ENCODE data around the gene CPEB3.
"Not testable (repeated sequence)": the region's sequence is repeated elsewhere in the genome, so short reads cannot be mapped to it uniquely, and the experiment has no call there.

CPEB3 gene

DNA sequence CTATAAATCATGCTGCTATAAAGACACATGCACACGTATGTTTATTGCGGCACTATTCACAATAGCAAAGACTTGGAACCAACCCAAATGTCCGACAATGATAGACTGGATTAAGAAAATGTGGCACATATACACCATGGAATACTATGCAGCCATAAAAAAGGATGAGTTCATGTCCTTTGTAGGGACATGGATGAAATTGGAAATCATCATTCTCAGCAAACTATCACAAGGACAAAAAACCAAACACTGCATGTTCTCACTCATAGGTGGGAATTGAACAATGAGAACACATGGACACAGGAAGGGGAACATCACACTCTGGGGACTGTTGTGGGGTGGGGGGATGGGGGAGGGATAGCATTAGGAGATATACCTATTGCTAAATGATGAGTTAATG is 149.7 kb downstream of the CPEB3 start:
- not testable (repeated sequence) for DNase-seq

DNA sequence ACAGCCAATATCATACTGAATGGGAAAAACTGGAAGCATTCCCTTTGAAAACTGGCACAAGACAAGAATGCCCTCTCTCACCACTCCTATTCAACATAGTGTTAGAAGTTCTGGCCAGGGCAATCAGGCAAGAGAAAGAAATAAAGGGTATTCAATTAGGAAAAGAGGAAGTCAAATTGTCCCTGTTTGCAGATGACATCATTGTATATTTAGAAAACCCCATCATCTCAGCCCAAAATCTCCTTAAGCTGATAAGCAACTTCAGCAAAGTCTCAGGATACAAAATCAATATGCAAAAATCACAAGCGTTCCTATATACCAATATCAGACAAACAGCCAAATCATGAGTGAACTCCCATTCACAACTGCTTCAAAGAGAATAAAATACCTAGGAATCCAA is 156.8 kb downstream of the CPEB3 start:
- DNase-seq, result not testable (repeated sequence)

DNA sequence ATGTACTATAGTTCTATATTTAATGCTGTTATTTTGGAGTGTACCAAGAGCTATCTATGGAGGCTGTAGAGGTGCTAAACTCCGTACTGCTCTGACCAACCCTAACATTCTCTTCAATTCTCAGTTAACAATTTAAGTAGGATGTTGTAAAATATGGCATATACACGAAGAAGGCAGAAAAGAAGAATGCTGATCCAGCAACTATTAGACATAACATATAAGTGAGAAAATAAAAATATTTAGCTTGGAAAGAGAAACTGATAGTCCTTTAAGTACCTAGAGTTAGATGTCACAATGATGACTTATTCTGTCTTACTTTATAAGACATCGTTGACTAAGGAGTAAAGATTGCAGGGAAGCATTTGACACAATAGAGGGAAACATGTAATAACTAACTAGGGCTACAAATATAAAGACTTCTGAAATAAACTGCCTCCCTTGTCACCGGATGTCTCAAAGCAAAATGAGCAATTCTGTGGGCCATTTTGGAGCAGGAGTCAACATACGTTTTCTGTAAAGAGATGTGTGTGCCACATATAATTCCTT is 159.5 kb downstream of the CPEB3 start:
- no peak for DNase-seq

DNA sequence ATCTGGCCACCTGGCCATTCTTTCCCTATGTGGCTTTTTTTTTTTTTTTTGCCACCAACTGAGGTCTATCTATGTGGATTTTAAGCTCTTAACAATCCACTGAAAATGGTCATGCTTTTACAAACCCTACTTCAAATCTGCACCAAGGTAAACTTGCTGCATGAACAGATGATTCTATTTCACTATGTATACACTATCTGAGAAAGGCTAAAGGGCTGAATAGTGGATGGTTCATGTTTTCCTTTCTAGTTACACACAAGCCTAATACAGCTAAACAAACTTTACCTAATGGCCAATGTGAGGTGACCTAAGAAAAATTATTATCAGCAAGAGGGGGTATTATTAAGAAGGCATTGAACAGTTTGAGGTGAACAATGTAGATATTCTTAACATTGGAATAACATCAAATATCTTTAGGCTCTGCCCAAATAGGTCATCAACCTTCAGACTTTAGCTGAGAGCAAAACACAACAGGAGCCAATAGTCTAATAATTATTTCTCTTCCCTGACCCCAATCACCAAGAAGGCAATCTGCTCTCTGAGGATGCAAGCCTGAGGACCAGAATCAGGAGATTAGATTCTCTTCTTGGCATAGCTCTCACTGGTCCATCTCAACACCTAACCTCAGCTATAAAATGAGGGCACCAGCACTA is 160.1 kb downstream of the CPEB3 start:
- no peak for DNase-seq

DNA sequence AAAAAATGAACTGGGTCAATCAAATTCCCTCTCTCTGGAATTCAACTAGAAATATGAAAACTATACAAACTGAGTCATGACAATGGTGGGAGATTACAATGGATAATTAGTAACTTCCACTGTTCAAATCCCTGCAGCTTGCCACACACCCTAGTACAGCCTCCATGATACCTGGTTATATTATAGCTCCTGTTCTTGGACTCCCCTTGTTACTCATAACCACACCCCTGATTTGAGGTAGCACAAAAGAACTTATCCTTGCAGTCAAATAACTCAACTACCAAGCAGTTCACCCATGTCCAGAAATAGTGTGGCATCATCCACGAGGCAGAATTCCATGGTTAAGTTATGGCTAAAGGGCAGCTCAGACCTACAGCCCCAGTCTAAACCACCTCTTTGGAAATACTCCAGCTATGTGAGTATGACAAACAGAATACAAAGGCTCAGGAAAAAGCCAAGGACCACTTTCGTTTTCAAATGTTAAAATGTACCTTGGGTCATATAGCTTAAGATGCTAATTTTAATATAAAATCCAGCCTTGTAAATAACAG is 164.7 kb downstream of the CPEB3 start:
- no peak for DNase-seq

DNA sequence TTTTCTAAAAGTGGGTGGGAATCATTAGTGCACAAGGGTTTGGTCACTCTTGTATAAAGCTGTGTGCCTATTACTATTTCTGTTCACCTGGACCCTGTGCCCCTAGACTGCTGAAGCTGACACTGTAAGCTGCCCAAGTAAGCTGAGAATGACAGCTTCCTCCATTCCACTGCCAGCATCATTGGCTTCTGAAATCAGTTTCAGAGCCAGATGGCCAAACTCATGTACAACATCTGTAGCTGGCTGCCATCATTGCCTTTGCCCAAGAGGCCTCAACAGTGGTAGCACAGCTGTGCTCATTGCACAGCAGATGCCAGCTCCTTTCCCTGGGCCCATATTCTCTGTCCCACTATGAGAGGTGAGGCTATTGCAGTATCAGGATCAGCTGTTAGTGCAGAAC is 165.7 kb downstream of the CPEB3 start:
- DNase-seq, result no peak

DNA sequence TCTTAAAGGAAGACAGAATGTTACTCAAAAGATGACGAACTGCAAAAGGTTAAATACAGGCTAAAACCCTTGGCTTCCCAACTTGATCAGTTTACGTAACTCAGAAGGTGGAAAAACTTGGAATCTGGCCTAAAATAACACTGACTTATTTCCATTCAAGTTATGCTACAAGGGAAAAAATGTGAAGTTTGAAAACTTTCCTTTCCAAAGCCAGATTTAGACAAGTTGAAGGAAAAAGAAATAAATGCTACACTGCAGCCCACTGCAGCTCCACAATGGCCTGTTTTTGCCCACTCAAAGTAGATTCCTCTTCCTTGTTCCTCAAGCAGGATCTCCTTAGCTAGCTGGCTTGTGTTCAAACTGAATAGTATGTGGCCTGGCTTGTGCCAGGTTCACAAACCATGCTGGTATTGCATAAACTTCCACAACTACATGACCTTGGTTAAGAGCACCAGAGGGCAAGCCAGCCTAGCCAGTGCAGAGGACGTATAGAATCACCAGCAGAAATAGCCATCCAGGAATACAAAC is 166.2 kb downstream of the CPEB3 start:
- DNase-seq, result no peak

DNA sequence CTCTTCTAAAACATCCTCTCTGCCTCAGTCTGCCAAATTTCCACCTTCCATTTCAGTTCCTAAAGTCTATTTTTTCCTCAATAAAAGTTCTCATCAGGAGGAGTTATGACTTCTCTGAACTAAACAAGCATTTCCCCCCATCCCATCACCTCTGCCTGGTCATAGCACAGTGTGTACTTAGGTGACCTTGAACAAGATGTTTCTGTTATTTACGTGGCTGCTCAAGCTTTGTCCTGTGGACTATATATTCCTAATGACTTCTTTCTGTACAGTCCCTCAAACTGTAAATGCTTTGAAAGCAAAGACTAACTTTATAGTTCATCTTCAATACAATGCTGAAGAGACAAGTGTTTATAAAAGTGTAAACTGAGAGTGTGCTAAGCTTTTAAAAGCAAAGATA is 166.9 kb downstream of the CPEB3 start:
- DNase-seq, result no peak

DNA sequence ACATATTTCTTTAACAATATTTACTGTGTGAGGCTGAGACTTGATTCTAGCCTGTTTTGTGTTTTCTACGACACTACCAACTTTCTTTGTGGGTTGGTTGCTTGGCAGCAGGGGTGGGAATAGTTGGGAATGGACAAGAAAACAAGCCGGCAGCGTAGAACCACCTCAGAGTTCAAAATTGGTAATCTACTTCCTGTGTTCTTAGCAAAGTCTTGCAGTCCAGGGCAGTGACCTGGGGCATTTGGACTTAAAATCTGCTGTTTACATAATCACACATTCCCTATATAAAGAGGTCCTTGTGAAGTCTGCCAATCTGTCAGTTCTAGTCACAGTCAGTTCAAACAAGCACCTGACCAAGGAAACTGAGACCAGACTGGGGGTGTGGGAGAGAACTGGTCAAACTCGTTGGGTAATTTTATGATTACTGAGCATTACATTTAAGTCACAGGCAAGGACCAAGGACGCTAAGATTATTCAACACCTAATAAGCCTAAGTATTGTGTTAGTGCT is 167.9 kb downstream of the CPEB3 start:
- no peak for DNase-seq

DNA sequence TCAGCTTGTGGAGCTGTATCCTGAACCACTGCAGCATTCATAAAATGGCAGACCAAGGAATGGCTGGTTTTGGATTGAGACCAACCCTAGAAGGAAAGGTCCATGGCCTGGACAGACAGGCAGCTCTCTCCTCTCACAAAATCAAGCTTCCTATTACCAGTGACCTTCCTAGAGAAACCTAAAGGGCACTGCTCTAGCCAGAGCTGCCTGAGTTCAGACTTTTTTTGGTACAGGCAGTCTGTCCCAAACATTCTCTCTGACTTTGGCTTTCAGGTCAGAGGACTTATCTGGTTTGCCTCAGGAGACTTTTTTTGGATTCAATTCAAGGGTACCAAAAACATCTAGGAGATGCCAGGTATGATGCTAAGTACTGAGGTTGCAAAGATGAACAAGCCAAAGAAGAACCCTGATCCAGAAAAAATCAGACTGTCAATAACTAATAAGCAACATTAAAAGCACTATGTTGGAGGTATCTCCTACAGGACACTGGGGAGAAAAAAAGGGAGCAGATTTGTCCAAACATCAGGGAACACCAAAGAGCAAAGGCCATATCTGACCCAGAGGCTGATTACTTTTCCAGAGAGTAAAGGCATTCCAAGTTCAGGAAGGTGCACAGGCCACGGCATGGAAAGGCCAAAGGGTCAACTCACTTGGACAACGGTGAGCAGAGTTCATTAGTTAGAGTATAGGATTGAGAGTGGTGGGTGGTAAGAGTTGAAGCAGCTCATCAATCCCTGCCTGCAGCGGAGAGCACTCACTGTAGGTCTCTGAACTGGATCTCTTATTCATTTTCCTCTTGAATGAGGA is 169.0 kb downstream of the CPEB3 start:
- no peak for DNase-seq

DNA sequence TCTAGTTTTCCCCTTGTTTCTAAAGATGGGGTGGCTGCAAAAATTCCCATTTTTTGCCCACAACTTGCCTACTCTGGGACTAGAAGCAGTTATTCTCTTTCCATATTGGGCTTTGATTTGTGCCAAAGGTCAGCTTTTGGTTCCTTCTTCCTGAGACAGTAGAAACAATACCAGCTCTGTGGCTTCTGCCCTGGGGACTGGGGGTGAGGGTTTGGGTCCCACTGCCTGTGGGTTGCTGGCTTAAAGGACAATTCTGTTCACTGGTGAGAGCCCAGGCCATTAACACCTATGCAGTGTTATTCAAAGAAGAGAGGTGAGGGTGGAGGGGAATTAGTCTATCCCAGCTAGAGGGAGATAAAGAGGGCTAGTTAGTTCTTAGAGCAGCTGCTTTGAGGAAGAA is 171.5 kb downstream of the CPEB3 start:
- DNase-seq, result no peak

DNA sequence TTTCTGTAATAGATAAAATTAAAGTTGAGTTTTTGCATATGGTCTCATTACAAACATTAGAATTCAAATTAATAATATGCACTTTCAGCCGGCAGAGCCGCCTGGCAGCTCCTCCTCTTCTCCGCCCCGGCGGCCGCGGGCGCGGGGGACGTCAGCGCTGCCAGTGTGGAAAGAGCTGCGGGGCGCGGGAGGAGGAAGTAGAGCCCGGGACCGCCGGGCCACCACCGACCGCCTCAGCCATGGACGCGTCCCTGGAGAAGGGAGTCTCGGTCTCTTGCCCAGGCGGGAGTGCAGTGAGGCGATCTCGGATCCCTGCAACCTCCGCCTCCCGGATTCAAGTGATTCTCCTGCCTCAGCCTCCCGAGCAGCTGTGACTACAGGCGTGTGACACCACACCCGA is 176.0 kb downstream of the CPEB3 start:
- not testable (repeated sequence) for DNase-seq

DNA sequence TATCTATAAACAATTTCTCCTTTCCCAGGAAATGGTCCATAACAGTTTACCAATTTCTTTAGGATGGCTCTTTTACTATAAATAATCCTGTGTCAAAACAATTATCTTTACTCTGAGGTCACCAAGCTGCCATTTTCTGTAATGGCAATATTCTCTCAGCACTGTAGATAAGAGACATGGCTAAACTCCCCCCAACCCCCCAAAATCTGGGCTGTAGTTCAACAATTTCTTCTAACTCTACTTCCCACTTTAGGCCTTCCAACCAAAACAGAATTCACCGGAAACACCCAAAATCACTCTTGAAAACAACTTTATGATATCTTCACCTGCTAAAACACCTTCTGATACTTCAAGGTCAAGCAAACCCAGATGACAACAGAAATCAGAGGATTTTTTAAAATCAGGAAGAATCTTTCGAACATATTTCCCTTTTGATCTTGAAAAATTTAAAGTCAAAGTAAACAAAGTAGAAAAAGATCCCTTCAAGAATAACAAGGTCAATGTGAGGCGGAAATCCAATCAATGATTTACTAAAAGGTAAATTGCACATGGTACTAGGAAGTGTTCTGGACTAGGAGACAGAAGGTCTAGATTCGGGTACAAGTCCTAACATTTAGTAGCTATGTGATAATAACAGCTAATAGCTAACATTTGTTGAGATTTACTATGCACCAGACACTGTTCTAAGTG is 176.8 kb downstream of the CPEB3 start:
- DNase-seq, result no peak

DNA sequence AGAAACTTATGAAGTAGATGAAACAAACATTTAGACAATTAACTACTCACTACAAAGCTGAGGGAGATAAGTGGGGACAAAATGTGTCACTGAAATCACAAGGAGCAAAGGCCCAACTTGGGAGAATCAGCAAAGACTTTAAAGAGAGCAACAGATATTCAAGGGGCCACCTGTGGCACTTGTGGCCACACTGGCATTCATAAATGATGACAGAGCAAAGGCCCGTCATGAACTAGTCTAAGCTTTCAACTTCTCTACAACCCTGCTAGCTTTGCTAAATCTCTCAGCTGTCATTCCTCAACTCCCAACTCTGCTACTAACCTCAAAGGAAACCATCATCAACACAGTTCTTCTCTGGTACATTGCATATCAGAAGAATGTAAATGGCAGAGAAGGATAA is 178.4 kb downstream of the CPEB3 start:
- DNase-seq, result no peak

DNA sequence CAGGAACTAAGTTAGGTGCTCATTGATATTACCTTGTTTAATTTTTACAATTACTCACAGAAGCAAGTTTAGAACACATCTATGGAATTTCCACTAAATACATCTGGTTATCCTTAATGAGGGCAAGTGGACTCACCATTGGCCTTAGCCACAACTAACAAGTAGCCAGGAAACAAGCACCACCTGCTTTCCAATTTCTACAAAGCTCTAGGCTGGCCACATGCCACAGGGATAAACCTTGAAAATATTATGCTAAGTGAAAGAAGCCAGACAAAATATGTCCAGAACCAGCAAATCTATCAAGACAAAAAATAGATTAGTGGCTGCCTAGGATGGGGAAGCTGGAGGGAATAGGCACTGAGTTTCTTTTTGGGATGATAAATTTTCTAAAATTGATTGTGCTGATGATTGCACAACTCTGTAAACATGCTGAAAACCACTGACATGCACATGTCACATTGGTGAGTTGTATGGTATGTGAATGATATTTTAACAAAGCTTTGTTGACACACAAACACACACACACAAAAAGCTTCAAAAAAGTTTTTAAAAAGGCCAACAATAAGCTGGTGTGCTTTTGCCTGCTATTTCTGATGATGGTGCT is 179.4 kb downstream of the CPEB3 start:
- DNase-seq, result no peak

DNA sequence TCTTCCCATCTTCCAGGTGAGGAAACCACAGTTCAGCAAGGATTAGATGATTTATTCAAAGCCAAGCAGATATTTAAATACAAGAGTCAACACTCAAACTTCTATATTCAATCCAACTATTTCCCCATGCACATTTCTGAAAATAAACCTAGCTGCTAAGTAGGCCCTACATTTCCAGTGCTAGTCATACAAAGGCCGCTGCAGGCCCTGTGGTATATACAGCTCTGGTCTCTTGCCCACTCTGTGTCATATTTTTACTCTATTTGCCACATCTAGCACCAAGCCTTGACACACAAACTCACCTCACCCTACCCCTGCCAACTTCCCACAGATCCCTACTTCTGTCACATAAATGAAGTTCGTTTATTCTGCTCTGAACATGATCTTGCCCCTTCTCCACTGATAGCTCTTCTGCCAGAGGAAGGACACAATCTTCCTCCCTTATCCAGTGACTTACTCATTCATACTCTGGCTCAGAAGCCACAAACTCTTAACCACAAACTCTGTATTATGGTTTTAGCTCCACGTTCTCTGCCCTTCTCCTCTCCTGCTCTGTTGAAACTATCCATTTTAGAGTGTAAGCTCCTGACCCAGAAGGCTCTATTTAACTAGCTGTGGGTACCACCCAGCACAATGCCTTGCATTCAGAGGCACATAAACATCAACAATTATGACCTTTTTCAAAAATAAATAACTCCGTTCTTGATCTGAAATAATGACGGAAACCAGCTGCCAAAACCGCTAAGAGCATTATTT is 180.7 kb downstream of the CPEB3 start:
- DNase-seq, result no peak

DNA sequence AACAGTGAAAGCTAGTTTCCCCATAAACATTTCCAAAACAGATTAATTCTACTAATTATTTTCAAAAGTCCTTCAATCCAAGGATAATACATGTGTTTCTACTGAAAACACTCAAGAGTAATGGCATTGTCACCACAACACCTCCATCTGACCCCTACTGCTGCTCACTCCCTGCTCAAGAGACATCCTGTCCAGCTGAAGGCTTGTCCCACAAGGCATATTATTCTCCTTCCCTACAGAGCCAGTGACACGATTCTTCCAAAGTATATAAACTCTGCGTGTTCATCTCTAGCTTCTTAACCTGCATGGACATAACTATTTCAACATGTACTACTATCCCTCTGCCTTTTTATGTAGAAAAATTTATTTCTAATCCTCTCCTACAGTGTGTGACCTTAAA is 182.1 kb downstream of the CPEB3 start:
- no peak for DNase-seq

DNA sequence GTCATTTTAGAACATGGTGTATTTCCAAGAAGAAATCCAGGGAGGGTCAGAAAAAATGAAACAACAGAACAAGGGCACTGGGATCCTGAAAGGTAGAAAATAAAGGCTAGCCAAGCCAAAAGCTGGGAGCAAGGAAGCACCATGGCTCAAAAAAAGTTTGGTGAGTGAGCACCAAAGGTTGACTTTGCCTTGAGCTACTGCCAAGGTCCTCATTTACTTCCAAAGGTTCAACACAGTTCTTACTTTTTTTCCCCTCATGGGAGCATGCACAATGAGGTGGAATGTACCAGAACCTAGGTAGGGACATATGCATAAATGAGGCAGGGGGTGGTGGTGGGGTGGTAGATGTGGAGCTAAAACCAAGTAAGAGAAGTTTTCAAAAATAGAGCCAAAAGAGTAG is 182.8 kb downstream of the CPEB3 start:
- no peak for DNase-seq

DNA sequence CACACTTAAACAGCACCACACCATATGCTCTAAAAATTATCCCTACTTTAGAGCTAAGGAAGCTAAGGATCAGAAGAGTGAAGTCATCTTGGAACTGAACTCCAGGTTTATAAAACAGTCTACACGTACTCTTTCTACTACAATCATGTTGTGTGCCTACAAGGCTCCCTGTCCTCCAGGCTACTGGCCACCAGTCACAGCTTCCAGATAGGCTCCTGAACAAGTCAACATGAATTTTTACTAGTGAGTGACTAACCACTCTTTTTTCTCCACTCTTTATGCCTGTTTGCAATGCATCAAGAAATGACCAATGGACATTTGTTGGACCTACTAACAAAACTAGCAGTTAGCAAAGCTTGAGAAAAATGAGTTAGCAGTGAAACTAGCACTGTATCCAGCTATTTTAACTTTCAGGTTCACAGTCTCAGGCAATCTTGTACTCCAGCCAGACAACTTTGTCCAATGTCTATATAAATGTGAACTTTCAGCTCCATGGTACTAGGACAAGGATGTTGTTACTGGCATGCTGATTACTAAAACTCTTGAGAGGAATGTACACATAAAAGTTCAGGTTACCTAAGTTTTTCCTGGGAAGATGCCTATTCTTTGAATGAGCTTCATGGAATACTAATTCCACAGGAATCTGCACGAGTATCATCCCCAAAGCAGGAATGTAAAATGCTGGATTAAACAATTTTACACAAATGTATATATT is 187.3 kb downstream of the CPEB3 start:
- no peak for DNase-seq

DNA sequence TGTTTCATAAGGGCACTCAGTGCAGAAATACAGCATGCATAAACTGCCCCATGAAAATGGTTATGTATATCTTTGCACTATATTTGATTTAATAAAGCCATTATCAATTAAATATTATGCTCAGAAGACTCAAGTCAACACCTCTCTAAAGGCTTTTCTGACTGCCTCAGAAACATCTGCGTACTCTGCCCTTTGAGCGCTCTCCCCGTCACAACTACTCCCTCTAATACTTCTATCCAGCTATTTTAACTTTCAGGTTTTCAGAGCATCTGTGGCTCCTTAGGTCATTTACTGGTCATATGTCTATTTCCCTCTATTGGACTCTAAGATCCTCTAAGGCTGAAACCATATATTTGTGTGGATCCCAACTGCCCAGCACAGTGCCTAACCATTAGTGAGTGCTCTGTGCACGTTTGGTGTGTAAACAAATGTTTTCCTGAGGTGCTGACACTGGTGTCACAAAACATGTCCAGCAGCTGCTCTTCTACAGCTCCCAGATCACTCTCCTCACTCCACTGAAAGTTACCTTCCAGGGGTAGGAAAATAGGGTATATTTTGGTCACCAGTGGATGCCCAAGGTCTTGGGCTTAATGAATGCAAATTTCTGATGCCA is 188.2 kb downstream of the CPEB3 start:
- DNase-seq, result no peak

DNA sequence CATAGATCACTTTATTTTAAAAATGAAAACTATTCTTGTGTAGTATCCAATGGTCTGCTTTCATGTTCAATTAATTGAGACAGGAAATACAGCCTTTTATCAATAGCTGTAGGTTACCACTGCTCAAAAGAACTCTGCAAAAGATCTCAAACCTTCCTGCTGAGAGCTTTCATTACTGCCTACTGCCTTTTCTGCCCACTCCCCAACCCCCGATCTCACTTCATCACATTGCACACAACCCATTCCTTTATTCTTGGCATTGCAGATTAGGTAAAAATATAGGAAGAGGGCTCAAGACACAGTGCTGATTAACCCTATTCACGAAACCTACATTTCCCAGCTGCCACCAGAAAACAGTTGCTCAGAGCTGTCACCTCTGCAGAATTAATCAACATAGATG is 195.9 kb downstream of the CPEB3 start:
- no peak for DNase-seq

Measured in T-helper 1 cell (primary cell).